GM12873 (cell line): Measurements from ENCODE around the gene ARID1B.

Experiments used
- TF ChIP-seq, protein P1 (sequence below): IDR thresholded peaks from 2 replicates; pipeline ENCODE4 v1.5.1; 2012; ENCODE audit warnings: low read depth, mild to moderate bottlenecking, moderate library complexity, low read length, control low read depth; ENCODE audit not compliant: insufficient read depth; ENCODE audit errors: missing control alignments

Gene ARID1B

DNA sequence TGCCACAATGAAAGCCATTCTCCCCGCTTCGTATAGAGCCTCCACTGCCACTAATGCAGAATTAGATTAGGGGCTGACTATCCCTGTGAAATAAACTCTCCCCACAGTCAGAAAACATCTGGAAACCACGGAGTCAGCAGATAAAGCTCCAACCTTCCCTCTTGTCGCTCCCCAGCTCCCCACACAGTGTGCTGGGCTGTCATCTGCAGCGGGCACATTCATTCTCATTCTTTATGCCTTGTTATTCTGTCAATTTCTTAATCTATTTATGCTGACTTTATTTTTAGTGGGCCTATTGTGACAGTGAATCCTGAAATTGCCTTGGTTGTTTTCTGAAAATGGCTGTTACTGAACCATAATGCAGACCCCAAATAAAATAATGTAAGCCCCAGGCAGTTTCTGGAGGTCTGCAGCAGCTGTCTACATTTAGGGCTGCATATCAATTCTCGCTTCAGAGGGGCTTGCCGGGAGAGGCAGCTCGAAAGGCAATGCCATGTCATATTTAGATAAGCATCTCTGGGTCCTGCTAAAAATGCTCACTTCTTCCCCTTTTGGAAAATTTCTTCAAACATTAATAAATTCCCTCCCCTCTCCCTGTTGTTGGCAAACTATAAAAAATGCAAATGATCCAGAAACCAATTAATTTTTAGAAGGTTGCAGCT lies 474.5 kb downstream of the ARID1B start:
- TF ChIP-seq, protein P1, sequence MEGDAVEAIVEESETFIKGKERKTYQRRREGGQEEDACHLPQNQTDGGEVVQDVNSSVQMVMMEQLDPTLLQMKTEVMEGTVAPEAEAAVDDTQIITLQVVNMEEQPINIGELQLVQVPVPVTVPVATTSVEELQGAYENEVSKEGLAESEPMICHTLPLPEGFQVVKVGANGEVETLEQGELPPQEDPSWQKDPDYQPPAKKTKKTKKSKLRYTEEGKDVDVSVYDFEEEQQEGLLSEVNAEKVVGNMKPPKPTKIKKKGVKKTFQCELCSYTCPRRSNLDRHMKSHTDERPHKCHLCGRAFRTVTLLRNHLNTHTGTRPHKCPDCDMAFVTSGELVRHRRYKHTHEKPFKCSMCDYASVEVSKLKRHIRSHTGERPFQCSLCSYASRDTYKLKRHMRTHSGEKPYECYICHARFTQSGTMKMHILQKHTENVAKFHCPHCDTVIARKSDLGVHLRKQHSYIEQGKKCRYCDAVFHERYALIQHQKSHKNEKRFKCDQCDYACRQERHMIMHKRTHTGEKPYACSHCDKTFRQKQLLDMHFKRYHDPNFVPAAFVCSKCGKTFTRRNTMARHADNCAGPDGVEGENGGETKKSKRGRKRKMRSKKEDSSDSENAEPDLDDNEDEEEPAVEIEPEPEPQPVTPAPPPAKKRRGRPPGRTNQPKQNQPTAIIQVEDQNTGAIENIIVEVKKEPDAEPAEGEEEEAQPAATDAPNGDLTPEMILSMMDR = no peak

DNA sequence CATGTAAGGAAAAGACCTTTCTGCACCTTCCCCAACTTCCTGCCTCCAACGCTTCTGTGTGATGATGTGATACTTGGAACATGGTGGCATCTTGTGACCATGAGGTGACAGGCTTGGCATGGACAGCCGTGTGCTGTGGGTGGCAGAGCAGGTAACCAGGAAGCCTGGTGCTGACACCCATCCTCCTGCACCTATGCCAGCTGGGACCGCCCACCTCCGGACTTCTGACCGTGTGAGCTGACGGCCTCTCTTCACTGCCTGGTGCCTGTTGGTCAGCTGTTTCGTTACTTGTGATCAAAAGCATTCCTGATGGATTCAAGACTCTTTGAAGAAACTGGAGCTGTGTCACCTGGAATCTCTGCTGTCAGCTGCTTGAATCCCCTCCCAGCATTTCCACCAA lies 475.8 kb downstream of the ARID1B start:
- TF ChIP-seq, protein P1 = no peak

DNA sequence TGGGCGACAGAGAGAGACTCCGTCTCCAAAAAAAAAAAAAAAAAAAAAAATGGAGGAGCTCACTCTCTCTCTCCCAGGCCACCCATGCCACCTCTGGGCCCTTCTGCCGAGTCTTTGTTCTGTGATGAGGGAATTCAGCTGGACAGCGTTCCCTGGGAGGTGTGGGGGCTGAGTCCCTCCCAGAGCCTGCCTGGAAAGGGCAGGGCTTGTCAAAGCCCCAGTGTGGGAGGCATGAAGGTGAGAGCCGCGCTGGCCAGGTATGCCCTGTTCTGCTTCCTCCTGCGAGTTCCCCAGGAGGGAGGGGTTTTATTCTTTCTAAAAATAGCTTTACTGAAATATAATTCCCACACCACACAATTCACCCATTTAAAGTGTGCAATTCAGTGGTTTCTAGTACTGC lies 476.5 kb downstream of the ARID1B start:
- TF ChIP-seq, protein P1 = no peak

DNA sequence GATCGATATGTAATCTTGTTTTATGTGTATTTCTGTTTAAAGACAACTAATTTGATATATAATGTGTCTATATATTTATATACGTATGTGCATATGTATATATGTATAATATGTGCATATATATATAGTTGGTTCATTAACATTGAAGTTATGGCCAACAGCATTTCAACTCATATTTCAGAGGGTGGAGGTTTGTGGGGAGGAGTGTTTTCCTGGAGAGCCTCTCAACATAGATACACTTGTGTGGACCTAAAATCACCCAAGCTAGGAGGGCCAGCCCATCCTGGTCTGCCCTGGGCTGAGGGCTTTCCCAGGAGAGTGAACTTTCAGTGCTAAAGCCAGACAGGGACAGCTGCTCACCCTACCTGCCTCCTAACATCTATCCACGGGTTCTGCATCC lies 477.4 kb downstream of the ARID1B start:
- TF ChIP-seq, protein P1 = no peak

DNA sequence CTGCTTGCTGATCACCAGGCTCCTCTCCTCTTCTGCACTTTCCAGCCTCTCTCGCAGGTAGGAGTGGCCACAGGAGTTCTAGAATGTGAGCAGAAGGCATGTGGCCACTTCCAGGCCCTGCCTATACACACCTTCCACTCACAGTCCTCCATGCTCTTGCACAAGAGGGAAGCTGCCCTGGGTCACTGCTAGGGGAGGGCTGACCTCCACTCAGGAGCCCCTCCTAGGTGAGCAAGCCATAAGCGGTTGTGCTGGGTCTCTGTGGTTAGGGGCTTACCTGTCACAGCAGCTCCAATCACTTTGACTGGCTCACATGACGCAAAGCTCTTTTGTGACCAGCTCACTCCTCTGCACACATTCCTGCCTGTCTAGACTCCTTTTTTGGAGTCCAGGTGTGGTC lies 477.9 kb downstream of the ARID1B start:
- TF ChIP-seq, protein P1 = no peak

DNA sequence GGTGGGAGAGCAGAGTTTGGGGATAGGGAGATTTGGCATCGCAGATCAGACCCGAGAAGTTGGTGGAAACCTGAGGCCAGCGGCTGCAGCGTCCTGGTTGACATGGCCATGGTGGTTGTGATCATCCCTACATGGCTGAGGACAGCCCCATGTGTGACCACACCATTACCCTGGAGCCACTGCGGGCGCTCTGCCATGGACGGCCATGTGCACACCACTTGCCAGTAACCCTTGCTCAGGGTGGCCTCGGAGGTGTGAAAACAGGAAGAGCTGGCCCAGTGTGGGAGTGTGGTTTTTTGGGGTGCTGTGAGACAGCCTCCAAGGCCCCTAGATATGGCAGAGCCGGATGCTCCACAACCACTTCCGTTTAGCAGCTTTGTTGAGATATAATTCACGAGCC lies 481.7 kb downstream of the ARID1B start:
- TF ChIP-seq, protein P1 = no peak

DNA sequence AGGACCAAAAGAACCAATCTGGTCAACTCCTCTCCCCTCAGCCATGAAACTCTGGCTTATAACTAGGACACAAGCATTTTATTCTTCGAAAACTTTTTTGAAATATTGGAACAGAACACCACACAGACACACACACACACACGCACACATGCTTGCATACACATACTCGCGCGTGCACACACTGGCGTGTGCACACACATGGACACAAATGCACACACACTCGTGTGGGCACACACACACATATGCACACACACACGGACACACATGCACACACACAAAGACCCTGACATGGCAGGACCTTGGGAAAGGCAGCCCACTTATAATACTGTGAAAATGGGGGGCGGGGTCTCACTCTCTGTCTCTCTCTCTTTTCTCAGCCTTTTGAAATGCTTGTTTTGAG lies 482.3 kb downstream of the ARID1B start:
- TF ChIP-seq, protein P1 = no peak
